Measurements from ENCODE around the gene VPS16. TPM values are rescaled to one million over a fixed set of nuclear protein-coding genes. Genes with fewer than 3 reads are reported as not detected.
"Not testable (repeated sequence)": the region's sequence is repeated elsewhere in the genome, so short reads cannot be mapped to it uniquely, and the experiment has no call there.

VPS16 gene
- total RNA-seq, 1 experiment from 2014 or later = 24.7 TPM

GRCh38 chr20:2804852-2805688 lies 35.5 kb upstream of the VPS16 start:
- H3K27me3 ChIP-seq (ENCODE audit: low read length) = no peaks in the 10 kb centered on the region
- no peak overlapping the region for H2AFZ ChIP-seq (ENCODE audit: low read length)
- no peaks in the 10 kb centered on the region for H3K9me2 ChIP-seq (replicated peaks; ENCODE audit: insufficient read depth, low read length)
- no peak overlapping the region for H3K4me2 ChIP-seq (ENCODE audit: low read depth, low read length, poor library complexity, severe bottlenecking)
- no peak for DNase-seq
- H3K4me3 ChIP-seq (ENCODE audit: low read length) = no peak overlapping the region
- H3K9me3 ChIP-seq (ENCODE audit: low read length) = no peaks in the 10 kb centered on the region
- H3K79me2 ChIP-seq (ENCODE audit: low read length) = no peaks in the 10 kb centered on the region
- H4K20me1 ChIP-seq (ENCODE audit: insufficient read depth, low read depth, low read length) = no peaks in the 10 kb centered on the region
- no peaks in the 10 kb centered on the region for H3K4me1 ChIP-seq (ENCODE audit: low read length)
- no peaks in the 10 kb centered on the region for H3K36me3 ChIP-seq (ENCODE audit: insufficient read depth, low read length)
- H3K9ac ChIP-seq (ENCODE audit: low read length) = no peak overlapping the region
- no peak overlapping the region for H3K27ac ChIP-seq (ENCODE audit: low read length)

- Histone ChIP-seq H3K79me2 (ENCODE audit: low read length) (no peaks in the 10 kb centered on the region), H3K27ac (ENCODE audit: low read length) (no peak overlapping the region), H3K4me3 (ENCODE audit: low read length) (no peak overlapping the region), H3K27me3 (ENCODE audit: low read length) (no peaks in the 10 kb centered on the region), H3K9me3 (ENCODE audit: low read length) (no peaks in the 10 kb centered on the region), H3K36me3 (ENCODE audit: insufficient read depth, low read length) (no peaks in the 10 kb centered on the region), H3K9ac (ENCODE audit: low read length) (no peak overlapping the region), H2AFZ (ENCODE audit: low read length) (no peak overlapping the region), H3K9me2 (replicated peaks; ENCODE audit: insufficient read depth, low read length) (no peaks in the 10 kb centered on the region), H3K4me1 (ENCODE audit: low read length) (no peaks in the 10 kb centered on the region), H4K20me1 (ENCODE audit: insufficient read depth, low read depth, low read length) (no peaks in the 10 kb centered on the region), H3K4me2 (ENCODE audit: low read depth, low read length, poor library complexity, severe bottlenecking) (no peak overlapping the region)
- no peak for DNase-seq
These were observed 34.7 kb upstream of the VPS16 start for GRCh38 chr20:2805689-2806350.

GRCh38 chr20:2806351-2806701 lies 34.2 kb upstream of the VPS16 start:
- Histone ChIP-seq H3K9me2 (replicated peaks; ENCODE audit: insufficient read depth, low read length) (no peaks in the 10 kb centered on the region), H3K27ac (ENCODE audit: low read length) (no peak overlapping the region), H3K4me1 (ENCODE audit: low read length) (no peaks in the 10 kb centered on the region), H3K79me2 (ENCODE audit: low read length) (no peaks in the 10 kb centered on the region), H3K4me3 (ENCODE audit: low read length) (no peak overlapping the region), H3K4me2 (ENCODE audit: low read depth, low read length, poor library complexity, severe bottlenecking) (no peak overlapping the region), H3K36me3 (ENCODE audit: insufficient read depth, low read length) (no peaks in the 10 kb centered on the region), H2AFZ (ENCODE audit: low read length) (no peak overlapping the region), H4K20me1 (ENCODE audit: insufficient read depth, low read depth, low read length) (no peaks in the 10 kb centered on the region), H3K27me3 (ENCODE audit: low read length) (no peaks in the 10 kb centered on the region), H3K9me3 (ENCODE audit: low read length) (no peaks in the 10 kb centered on the region), H3K9ac (ENCODE audit: low read length) (no peak overlapping the region)
- no peak for DNase-seq

GRCh38 chr20:2807019-2807418 lies 33.5 kb upstream of the VPS16 start:
- Histone ChIP-seq H3K9me3 (ENCODE audit: low read length) (no peaks in the 10 kb centered on the region), H3K36me3 (ENCODE audit: insufficient read depth, low read length) (no peaks in the 10 kb centered on the region), H4K20me1 (ENCODE audit: insufficient read depth, low read depth, low read length) (no peaks in the 10 kb centered on the region), H3K79me2 (ENCODE audit: low read length) (no peaks in the 10 kb centered on the region), H3K27me3 (ENCODE audit: low read length) (no peaks in the 10 kb centered on the region), H3K9me2 (replicated peaks; ENCODE audit: insufficient read depth, low read length) (no peaks in the 10 kb centered on the region), H3K27ac (ENCODE audit: low read length) (no peak overlapping the region), H3K9ac (ENCODE audit: low read length) (no peak overlapping the region), H3K4me2 (ENCODE audit: low read depth, low read length, poor library complexity, severe bottlenecking) (no peak overlapping the region), H3K4me3 (ENCODE audit: low read length) (no peak overlapping the region), H3K4me1 (ENCODE audit: low read length) (no peaks in the 10 kb centered on the region), H2AFZ (ENCODE audit: low read length) (no peak overlapping the region)
- DNase-seq = no peak

- not testable (repeated sequence) for H3K9me3 ChIP-seq (ENCODE audit: low read length); H2AFZ ChIP-seq (ENCODE audit: low read length); H3K36me3 ChIP-seq (ENCODE audit: insufficient read depth, low read length); DNase-seq; H3K9me2 ChIP-seq (replicated peaks; ENCODE audit: insufficient read depth, low read length); H4K20me1 ChIP-seq (ENCODE audit: insufficient read depth, low read depth, low read length); H3K4me3 ChIP-seq (ENCODE audit: low read length); H3K9ac ChIP-seq (ENCODE audit: low read length); H3K79me2 ChIP-seq (ENCODE audit: low read length); H3K27me3 ChIP-seq (ENCODE audit: low read length); H3K4me1 ChIP-seq (ENCODE audit: low read length); H3K27ac ChIP-seq (ENCODE audit: low read length); H3K4me2 ChIP-seq (ENCODE audit: low read depth, low read length, poor library complexity, severe bottlenecking)
These were observed 32.6 kb upstream of the VPS16 start for GRCh38 chr20:2807929-2808328.

- H3K9me2 ChIP-seq (replicated peaks; ENCODE audit: insufficient read depth, low read length) = no peaks in the 10 kb centered on the region
These were observed 30.9 kb upstream of the VPS16 start for GRCh38 chr20:2809690-2810089.

GRCh38 chr20:2812189-2812588 lies 28.4 kb upstream of the VPS16 start:
- DNase-seq = no peak
- Histone ChIP-seq H3K27ac (ENCODE audit: low read length) (no peak overlapping the region), H3K79me2 (ENCODE audit: low read length) (no peaks in the 10 kb centered on the region), H3K4me1 (ENCODE audit: low read length) (no peaks in the 10 kb centered on the region), H4K20me1 (ENCODE audit: insufficient read depth, low read depth, low read length) (no peaks in the 10 kb centered on the region), H3K9ac (ENCODE audit: low read length) (no peak overlapping the region), H3K9me2 (replicated peaks; ENCODE audit: insufficient read depth, low read length) (no peaks in the 10 kb centered on the region), H3K27me3 (ENCODE audit: low read length) (no peaks in the 10 kb centered on the region), H2AFZ (ENCODE audit: low read length) (no peak overlapping the region), H3K4me2 (ENCODE audit: low read depth, low read length, poor library complexity, severe bottlenecking) (no peak overlapping the region), H3K4me3 (ENCODE audit: low read length) (no peak overlapping the region), H3K36me3 (ENCODE audit: insufficient read depth, low read length) (no peaks in the 10 kb centered on the region), H3K9me3 (ENCODE audit: low read length) (no peaks in the 10 kb centered on the region)

More at GRCh38 chr20:2809690-2810089, 30.9 kb upstream of the VPS16 start:
- Histone ChIP-seq H3K9ac (ENCODE audit: low read length) (no peak overlapping the region), H3K4me1 (ENCODE audit: low read length) (no peaks in the 10 kb centered on the region), H2AFZ (ENCODE audit: low read length) (no peak overlapping the region), H3K27me3 (ENCODE audit: low read length) (no peaks in the 10 kb centered on the region), H3K9me3 (ENCODE audit: low read length) (no peaks in the 10 kb centered on the region), H3K4me3 (ENCODE audit: low read length) (no peak overlapping the region), H4K20me1 (ENCODE audit: insufficient read depth, low read depth, low read length) (no peaks in the 10 kb centered on the region), H3K27ac (ENCODE audit: low read length) (no peak overlapping the region), H3K4me2 (ENCODE audit: low read depth, low read length, poor library complexity, severe bottlenecking) (no peak overlapping the region), H3K36me3 (ENCODE audit: insufficient read depth, low read length) (no peaks in the 10 kb centered on the region), H3K79me2 (ENCODE audit: low read length) (no peaks in the 10 kb centered on the region)
- DNase-seq = no peak

- no peak overlapping the region for H3K4me2 ChIP-seq (ENCODE audit: low read depth, low read length, poor library complexity, severe bottlenecking)
- no peaks in the 10 kb centered on the region for H3K9me2 ChIP-seq (replicated peaks; ENCODE audit: insufficient read depth, low read length)
- H3K4me1 ChIP-seq (ENCODE audit: low read length) = no peaks in the 10 kb centered on the region
- no peaks in the 10 kb centered on the region for H3K36me3 ChIP-seq (ENCODE audit: insufficient read depth, low read length)
- H4K20me1 ChIP-seq (ENCODE audit: insufficient read depth, low read depth, low read length) = no peaks in the 10 kb centered on the region
- H3K79me2 ChIP-seq (ENCODE audit: low read length) = no peaks in the 10 kb centered on the region
- H3K27me3 ChIP-seq (ENCODE audit: low read length) = no peaks in the 10 kb centered on the region
- H3K9me3 ChIP-seq (ENCODE audit: low read length) = no peaks in the 10 kb centered on the region
- no peak overlapping the region for H3K9ac ChIP-seq (ENCODE audit: low read length)
- no peak overlapping the region for H3K27ac ChIP-seq (ENCODE audit: low read length)
- H2AFZ ChIP-seq (ENCODE audit: low read length) = no peak overlapping the region
- no peak overlapping the region for H3K4me3 ChIP-seq (ENCODE audit: low read length)
- no peak for DNase-seq
These were observed 26.5 kb upstream of the VPS16 start for GRCh38 chr20:2814076-2814475.

Measured in Karpas-422 (cell line).